K562 (cell line): ENCODE measurements around the gene VIPR1. TPM values are rescaled to one million over a fixed set of nuclear protein-coding genes. Genes with fewer than 3 reads are reported as not detected.

Source experiments
- ATAC-seq: fragments of 200-7000 bp; cut with Tn5 transposase; 3 replicates; pipeline ENCODE4 v1.9.1; 2020; ENCODE audit warnings: moderate library complexity
- BruUV-seq: library from RNA; stranded (reverse); fragments of 400-500 nt; replicated peaks from 2 replicates; lab custom pipeline; 2021; lab: Mats Ljungman, UMichigan
- CTCF ChIA-PET: fragments of 300-600 bp; formaldehyde crosslinking; extraction: SDS; loops from one replicate; lab custom pipeline; 2021; ENCODE audit warnings: low intra/inter-chr PET ratio; lab: Yijun Ruan, JAX
- POLR2A ChIA-PET: fragments of 300-600, 350-650 bp; sonication (Branson Sonifier 250); formaldehyde crosslinking; extraction: SDS; loops from one replicate; lab custom pipeline; 2021; ENCODE audit warnings: antibody characterized with exemption, inconsistent platforms; lab: Yijun Ruan, JAX
- DNase-seq, 4 experiments: peaks; one replicate each; pipeline versions ENCODE4 v3.0.0 to v3.0.0-alpha.2; 2011 to 2018; ENCODE audit warnings: low spot score in 3 of 4, mixed read lengths in 3 of 4; ENCODE audit errors: extremely low read depth in 1 of 4
- FAIRE-seq: peaks from 2 replicates; lab custom pipeline; 2011; peaks lifted over from hg19 to GRCh38; lab: Jason Lieb, UNC
- H2AFZ ChIP-seq: 2 replicates; pipeline ENCODE4 v1.6.0; 2011; ENCODE audit warnings: low read depth, low read length, control low read depth, inconsistent platforms
- H3K27ac ChIP-seq: fragments of 200-600 bp; 3 replicates; pipeline ENCODE4 v1.8.0; 2011; ENCODE audit warnings: low read depth, mild to moderate bottlenecking, control low read depth, inconsistent platforms, low read length, moderate library complexity, mixed read lengths; ENCODE audit errors: extremely low read depth
- H3K27me3 ChIP-seq, 2 experiments: fragments of 300-600 bp in 1 of 2; 2 replicates in 1 of 2; 3 replicates in 1 of 2; pipeline versions ENCODE4 v1.6.0 to v1.8.0; 2011; ENCODE audit warnings: inconsistent platforms in 2 of 2, low read length in 2 of 2, mild to moderate bottlenecking in 1 of 2, mixed read lengths in 1 of 2, moderate library complexity in 1 of 2; ENCODE audit not compliant: control insufficient read depth in 2 of 2, insufficient read depth in 2 of 2
- H3K36me3 ChIP-seq: fragments of 300-600 bp; 3 replicates; pipeline ENCODE4 v1.8.0; 2011; ENCODE audit warnings: mild to moderate bottlenecking, low read length, inconsistent platforms; ENCODE audit not compliant: control insufficient read depth, insufficient read depth
- H3K4me1 ChIP-seq, 2 experiments: fragments of 200-600 bp in 1 of 2; replicated peaks in 1 of 2; 2 replicates in 1 of 2; 3 replicates in 1 of 2; pipeline versions ENCODE4 v1.5.1 to v1.8.0; 2011; ENCODE audit warnings: inconsistent platforms in 2 of 2, low read length in 2 of 2, mild to moderate bottlenecking in 1 of 2, mixed read lengths in 1 of 2, moderate library complexity in 1 of 2; ENCODE audit not compliant: control insufficient read depth in 2 of 2, insufficient read depth in 2 of 2
- H3K4me2 ChIP-seq: 2 replicates; pipeline ENCODE4 v1.6.1; 2011; ENCODE audit warnings: low read length, control low read depth, inconsistent platforms, mixed read lengths; ENCODE audit not compliant: insufficient read depth
- H3K4me3 ChIP-seq: fragments of 200-600 bp; sonication (generic), shearing (Covaris generic); 2 replicates; pipeline ENCODE4 v1.5.1; 2016; ENCODE audit warnings: control low read depth, inconsistent platforms
- H3K79me2 ChIP-seq: fragments of 200-600 bp; 3 replicates; pipeline ENCODE4 v1.8.0; 2011; ENCODE audit warnings: low read length, inconsistent platforms; ENCODE audit not compliant: control insufficient read depth, insufficient read depth
- H3K9ac ChIP-seq, 2 experiments: 2 replicates each; pipeline versions ENCODE4 v1.6.0 to v1.6.1; 2011; ENCODE audit warnings: low read depth in 2 of 2, low read length in 2 of 2, control low read depth in 1 of 2, inconsistent platforms in 1 of 2, mild to moderate bottlenecking in 1 of 2, mixed read lengths in 1 of 2; ENCODE audit not compliant: insufficient read depth in 1 of 2
- H3K9me1 ChIP-seq: one replicate; pipeline ENCODE4 v1.6.0; 2011; ENCODE audit warnings: inconsistent platforms, mild to moderate bottlenecking, low read length, moderate library complexity; ENCODE audit not compliant: control insufficient read depth, insufficient read depth
- H3K9me3 ChIP-seq: replicated peaks from 2 replicates; pipeline ENCODE4 v1.5.1; 2011; ENCODE audit warnings: low read depth, low read length, inconsistent platforms; ENCODE audit not compliant: control insufficient read depth, insufficient read depth
- H4K20me1 ChIP-seq: replicated peaks from 2 replicates; pipeline ENCODE4 v1.6.1; 2011; ENCODE audit warnings: low read length, inconsistent platforms, mixed read lengths; ENCODE audit not compliant: control insufficient read depth, insufficient read depth
- CCAR2 ChIP-seq: fragments of 200-400 bp; formaldehyde crosslinking; IDR thresholded peaks from 2 replicates; pipeline ENCODE4 v1.6.1; 2017; ENCODE audit warnings: mild to moderate bottlenecking, low read depth, low read length
- CREB1 ChIP-seq, 2 experiments: sonication (generic) in 1 of 2; formaldehyde crosslinking in 1 of 2; IDR thresholded peaks; 2 replicates each; pipeline versions ENCODE4 v1.6.1 to v1.8.0; 2012 to 2022; ENCODE audit warnings: inconsistent platforms in 1 of 2, mild to moderate bottlenecking in 1 of 2, missing genetic modification reagents in 1 of 2, moderate library complexity in 1 of 2
- EWSR1 ChIP-seq: fragments of 450-650 bp; IDR thresholded peaks from 2 replicates; pipeline ENCODE4 v1.6.1; 2018; ENCODE audit warnings: borderline replicate concordance, mild to moderate bottlenecking, low read depth, moderate library complexity; ENCODE audit not compliant: partially characterized antibody
- FOXK2 ChIP-seq, 2 experiments: fragments of 450-650 bp; IDR thresholded peaks in 1 of 2; conservative IDR thresholded peaks in 1 of 2; 2 replicates each; pipeline ENCODE4 v1.6.1; 2016; ENCODE audit warnings: low read depth in 2 of 2, mild to moderate bottlenecking in 1 of 2
- NCOA2 ChIP-seq, 2 experiments: fragments of 450-650 bp; IDR thresholded peaks; 2 replicates each; pipeline ENCODE4 v1.6.1; 2018; ENCODE audit warnings: mild to moderate bottlenecking in 2 of 2, moderate library complexity in 1 of 2; ENCODE audit not compliant: partially characterized antibody in 2 of 2
- POLR3A ChIP-seq: IDR thresholded peaks from 2 replicates; pipeline ENCODE4 v1.6.1; 2011; ENCODE audit warnings: borderline replicate concordance, mild to moderate bottlenecking, moderate library complexity; ENCODE audit not compliant: insufficient read length, insufficient read depth; ENCODE audit errors: extremely low read depth
- PTTG1 ChIP-seq: fragments of 450-650 bp; IDR thresholded peaks from 2 replicates; pipeline ENCODE4 v1.6.1; 2016; ENCODE audit warnings: low read depth, mild to moderate bottlenecking, missing genetic modification characterization, missing compliant biosample characterization
- RBM22 ChIP-seq: fragments of 200-400 bp; formaldehyde crosslinking; IDR thresholded peaks from 2 replicates; pipeline ENCODE4 v1.6.1; 2018; ENCODE audit warnings: low read length, low read depth; ENCODE audit not compliant: poor library complexity, severe bottlenecking
- RUNX1 ChIP-seq: sonication (generic); IDR thresholded peaks from 2 replicates; pipeline ENCODE4 v1.6.1; 2016; ENCODE audit warnings: antibody characterized with exemption, low read depth
- ZNF239 ChIP-seq: fragments of 250-450 bp; sonication (Bioruptor Pico); IDR thresholded peaks from 2 replicates; pipeline ENCODE4 v1.4.0; 2020; ENCODE audit warnings: mild to moderate bottlenecking
- WGBS: fragments of 100-300 bp; shearing (Covaris generic); methylation state at CpG from one replicate; pipeline ENCODE4 v1.1.6; 2016; ENCODE audit warnings: low coverage, mixed read lengths; ENCODE audit not compliant: insufficient coverage; ENCODE audit errors: missing lambda C conversion rate; 5-methylcytosine and 5-hydroxymethylcytosine counted together
- in situ Hi-C: fragments of 300-500 bp; cut with MboI; formaldehyde crosslinking; loops from 4 replicates; pipeline ENCODE4 v1.15.0; 2018; ENCODE audit warnings: inconsistent platforms, mixed read lengths
- intact Hi-C: fragments of 100-400 bp; cut with micrococcal nuclease; formaldehyde crosslinking; loops from 2 replicates; pipeline ENCODE4 v1.14.2; 2022
- polyA plus RNA-seq, 8 experiments: library from polyadenylated mRNA; depleted of rRNA in 4 of 8; stranded (reverse) in 5 of 8; unstranded in 3 of 8; fragments of >200 nt; fragmentation: Nextera tagmentation in 2 of 8; fragmentation: Illumina TruSeq in 1 of 8; extraction: Ambion mirVana in 2 of 8; extraction: Trizol in 1 of 8; gene quantifications; 2 replicates each; pipeline versions ENCODE4 v1.2.1 to v1.2.3, GENCODE V29; 2011 to 2014; ENCODE audit warnings: inconsistent platforms in 1 of 8, missing spikeins in 1 of 8
- total RNA-seq, 7 experiments: library from RNA; depleted of rRNA in 6 of 7; stranded (reverse); fragments of >200 nt in 6 of 7; fragmentation: Illumina TruSeq in 2 of 7; extraction: Trizol in 2 of 7; gene quantifications; 2 replicates each; pipeline versions ENCODE4 v1.2.1 to v1.2.3, GENCODE V29; 2011 to 2021; ENCODE audit warnings: low replicate concordance in 1 of 7
- TF ChIP-seq, protein P1 (sequence below), 2 experiments: IDR thresholded peaks; 2 replicates each; pipeline ENCODE4 v1.6.1; 2012; ENCODE audit warnings: improper control_type of control experiment in 2 of 2, low read depth in 2 of 2, low read length in 2 of 2, borderline replicate concordance in 1 of 2

VIPR1 gene
- total and polyA plus RNA-seq, 9 of the 15 experiments (the other 6 are each of a cell fraction or from before 2014, with no cell fraction given) = 0.04 to 0.38 (median 0.12) TPM; not detected in 3

DNA sequence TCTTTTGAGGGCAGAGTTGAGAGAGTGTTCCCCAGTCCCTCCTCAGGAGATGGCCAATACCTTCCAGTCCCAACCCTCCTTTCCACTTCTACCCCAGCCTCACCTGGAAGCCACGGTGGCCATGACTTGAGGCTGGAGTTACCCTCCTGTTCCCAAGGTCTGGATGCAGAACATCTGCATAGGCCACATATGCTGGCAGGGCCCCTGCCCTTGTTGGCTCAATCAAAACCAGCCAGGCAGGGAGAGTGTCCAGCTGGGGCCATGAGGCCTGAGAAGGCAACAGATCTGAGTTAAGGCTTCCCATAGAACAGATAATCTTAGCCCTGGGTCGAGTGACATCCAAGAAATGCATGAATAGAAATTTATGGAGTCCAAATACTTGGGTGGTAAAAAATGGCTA lies 23.6 kb upstream of the VIPR1 start:
- Histone ChIP-seq H3K36me3 (no peaks in the 10 kb centered on the region), H3K4me2 (no peak overlapping the region), H3K4me1 (no peaks in the 10 kb centered on the region), H3K79me2 (no peaks in the 10 kb centered on the region), H4K20me1 (no peaks in the 10 kb centered on the region), H2AFZ (no peak overlapping the region), H3K9me1 (no peaks in the 10 kb centered on the region), H3K9ac (no peak overlapping the region), H3K9me3 (no peaks in the 10 kb centered on the region), H3K27ac (no peak overlapping the region), H3K27me3 (peaks cover 16 to 21% of the 10 kb centered on the region in 2 experiments; a peak in 3 of 5 replicates), H3K4me3 (no peak overlapping the region)
- in situ Hi-C loops = no loop called here
- TF ChIP-seq RUNX1 (no peak), CREB1 (IDR thresholded peaks at IDR 0.05) (no peak), CREB1 (CRISPR knock-in tag; IDR thresholded peaks at IDR 0.05) (no peak), ZNF239 (no peak), POLR3A (no peak), RBM22 (no peak), NCOA2 (IDR thresholded peaks at IDR 0.05; ENCODE audit: partially characterized antibody in 2 of 2) (no peak), PTTG1 (tag) (no peak), CCAR2 (no peak), EWSR1 (no peak), FOXK2 (conservative IDR thresholded peaks at IDR 0.05 in 1 of 2, IDR thresholded peaks at IDR 0.05 in 1 of 2; ENCODE audit: low read depth in 2 of 2) (no peak)
- TF ChIP-seq, protein P1, sequence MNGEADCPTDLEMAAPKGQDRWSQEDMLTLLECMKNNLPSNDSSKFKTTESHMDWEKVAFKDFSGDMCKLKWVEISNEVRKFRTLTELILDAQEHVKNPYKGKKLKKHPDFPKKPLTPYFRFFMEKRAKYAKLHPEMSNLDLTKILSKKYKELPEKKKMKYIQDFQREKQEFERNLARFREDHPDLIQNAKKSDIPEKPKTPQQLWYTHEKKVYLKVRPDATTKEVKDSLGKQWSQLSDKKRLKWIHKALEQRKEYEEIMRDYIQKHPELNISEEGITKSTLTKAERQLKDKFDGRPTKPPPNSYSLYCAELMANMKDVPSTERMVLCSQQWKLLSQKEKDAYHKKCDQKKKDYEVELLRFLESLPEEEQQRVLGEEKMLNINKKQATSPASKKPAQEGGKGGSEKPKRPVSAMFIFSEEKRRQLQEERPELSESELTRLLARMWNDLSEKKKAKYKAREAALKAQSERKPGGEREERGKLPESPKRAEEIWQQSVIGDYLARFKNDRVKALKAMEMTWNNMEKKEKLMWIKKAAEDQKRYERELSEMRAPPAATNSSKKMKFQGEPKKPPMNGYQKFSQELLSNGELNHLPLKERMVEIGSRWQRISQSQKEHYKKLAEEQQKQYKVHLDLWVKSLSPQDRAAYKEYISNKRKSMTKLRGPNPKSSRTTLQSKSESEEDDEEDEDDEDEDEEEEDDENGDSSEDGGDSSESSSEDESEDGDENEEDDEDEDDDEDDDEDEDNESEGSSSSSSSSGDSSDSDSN (IDR thresholded peaks at IDR 0.05; ENCODE audit: borderline replicate concordance in 1 of 2, low read depth in 2 of 2, low read length in 2 of 2) = no peak
- no peak for ATAC-seq
- BruUV-seq = no TSS peak
- intact Hi-C loops = no loop called here
- no peak for FAIRE-seq
- ChIA-PET POLR2A (interaction anchor here (0.6 to 0.8 kb wide), 3 partner anchors 13 to 101 kb away, joined by 3 read pairs; no protein-coding TSS in a partner anchor), CTCF (no interaction called here)
- no peak for DNase-seq
- 0% methylated on average over 2 of the region's 2 CpGs for WGBS
